Lower leg skin (tissue), 3 donors: ENCODE results near the gene SYNRG.

ENCODE experiments used
- POLR2A ChIP-seq, 2 donors: fragments of 450-650 bp; IDR thresholded peaks; one replicate each; pipeline ENCODE4 v1.6.1; 2016 to 2017; ENCODE audit warnings: antibody characterized with exemption in 2 of 2, mild to moderate bottlenecking in 1 of 2, moderate library complexity in 1 of 2
- TF ChIP-seq, protein P1 (sequence below), 3 donors: fragments of 450-650 bp; IDR thresholded peaks; one replicate each; pipeline ENCODE4 v1.5.1; 2016; ENCODE audit warnings: antibody characterized with exemption in 3 of 3, mild to moderate bottlenecking in 3 of 3, moderate library complexity in 2 of 3

DNA sequence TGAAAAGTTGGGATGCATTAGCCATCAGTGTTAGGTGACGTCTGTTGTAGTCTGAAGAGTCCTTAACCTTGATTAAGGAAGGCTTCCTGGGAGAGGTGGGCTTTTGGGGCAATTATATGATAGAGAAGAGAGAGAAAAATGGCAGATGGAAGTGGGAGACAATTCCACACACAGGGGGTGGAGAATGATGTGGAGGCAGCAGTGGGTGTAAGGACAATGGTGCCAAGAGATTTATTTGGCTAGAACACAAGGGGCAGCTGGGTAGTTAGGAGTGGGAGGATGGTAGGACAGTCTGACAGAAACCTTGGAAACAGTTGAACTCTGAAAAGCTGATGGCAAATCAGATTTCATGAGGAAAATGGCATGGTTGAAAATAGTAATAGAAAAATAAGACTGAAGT, 130.2 kb downstream of the SYNRG start:
- TF ChIP-seq, protein P1, sequence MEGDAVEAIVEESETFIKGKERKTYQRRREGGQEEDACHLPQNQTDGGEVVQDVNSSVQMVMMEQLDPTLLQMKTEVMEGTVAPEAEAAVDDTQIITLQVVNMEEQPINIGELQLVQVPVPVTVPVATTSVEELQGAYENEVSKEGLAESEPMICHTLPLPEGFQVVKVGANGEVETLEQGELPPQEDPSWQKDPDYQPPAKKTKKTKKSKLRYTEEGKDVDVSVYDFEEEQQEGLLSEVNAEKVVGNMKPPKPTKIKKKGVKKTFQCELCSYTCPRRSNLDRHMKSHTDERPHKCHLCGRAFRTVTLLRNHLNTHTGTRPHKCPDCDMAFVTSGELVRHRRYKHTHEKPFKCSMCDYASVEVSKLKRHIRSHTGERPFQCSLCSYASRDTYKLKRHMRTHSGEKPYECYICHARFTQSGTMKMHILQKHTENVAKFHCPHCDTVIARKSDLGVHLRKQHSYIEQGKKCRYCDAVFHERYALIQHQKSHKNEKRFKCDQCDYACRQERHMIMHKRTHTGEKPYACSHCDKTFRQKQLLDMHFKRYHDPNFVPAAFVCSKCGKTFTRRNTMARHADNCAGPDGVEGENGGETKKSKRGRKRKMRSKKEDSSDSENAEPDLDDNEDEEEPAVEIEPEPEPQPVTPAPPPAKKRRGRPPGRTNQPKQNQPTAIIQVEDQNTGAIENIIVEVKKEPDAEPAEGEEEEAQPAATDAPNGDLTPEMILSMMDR (IDR thresholded peaks at IDR 0.05) = no peak
- TF ChIP-seq POLR2A (IDR thresholded peaks at IDR 0.05) = no peak
